HG03575 (cell line): Measurements from ENCODE around the gene SEH1L.

Experiments
- ATAC-seq: cut with Tn5 transposase; IDR thresholded peaks from one replicate; pipeline ENCODE4 v1.9.1; 2021; ENCODE audit not compliant: unreplicated experiment, insufficient number of reproducible peaks, low FRiP score; ENCODE audit errors: extremely low read depth

SEH1L gene

GRCh38 chr18:13022644-13023043 lies 74.8 kb downstream of the SEH1L start:
- ATAC-seq = no peak

DNA sequence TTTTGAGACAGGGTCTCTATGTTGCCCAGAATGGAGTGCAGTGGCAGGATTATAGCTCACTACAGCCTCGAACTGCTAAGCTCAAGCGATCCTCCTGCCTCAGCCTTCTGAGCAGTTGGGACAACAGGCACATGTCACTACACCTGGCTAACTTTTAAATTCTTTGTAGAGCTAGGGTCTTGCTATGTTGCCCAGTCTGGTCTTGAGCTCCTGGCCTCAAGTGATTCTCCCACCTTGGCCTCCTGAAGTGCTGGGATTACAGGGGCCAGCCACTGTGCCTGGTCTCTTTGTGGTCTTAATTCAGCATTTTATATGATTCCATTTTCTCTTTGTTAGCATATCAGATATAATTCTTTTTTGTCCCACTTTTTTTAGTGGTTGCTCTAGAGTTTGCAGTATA lies 77.4 kb downstream of the SEH1L start:
- no peak for ATAC-seq

- ATAC-seq = no peak
Observed at GRCh38 chr18:13026583-13027270, 78.9 kb downstream of the SEH1L start.

DNA sequence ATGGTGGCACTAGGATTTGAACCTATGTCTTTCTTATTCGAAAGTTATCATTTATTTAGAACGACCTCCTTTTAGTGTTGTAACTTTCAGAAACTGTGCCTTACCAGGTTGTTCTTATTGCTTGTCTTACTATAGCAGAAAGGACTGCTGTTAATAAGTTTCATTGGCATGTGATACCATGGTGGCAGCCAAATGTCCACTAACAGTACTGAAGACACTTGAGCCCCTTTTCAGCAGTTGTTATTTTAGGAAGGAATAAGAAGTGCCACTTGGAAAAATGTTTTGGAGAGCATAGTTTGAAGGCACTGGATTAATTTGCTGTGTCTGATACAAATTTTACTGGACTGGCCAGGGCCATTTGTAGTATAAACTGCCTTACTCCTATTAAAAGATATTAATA lies 81.1 kb downstream of the SEH1L start:
- ATAC-seq = no peak

DNA sequence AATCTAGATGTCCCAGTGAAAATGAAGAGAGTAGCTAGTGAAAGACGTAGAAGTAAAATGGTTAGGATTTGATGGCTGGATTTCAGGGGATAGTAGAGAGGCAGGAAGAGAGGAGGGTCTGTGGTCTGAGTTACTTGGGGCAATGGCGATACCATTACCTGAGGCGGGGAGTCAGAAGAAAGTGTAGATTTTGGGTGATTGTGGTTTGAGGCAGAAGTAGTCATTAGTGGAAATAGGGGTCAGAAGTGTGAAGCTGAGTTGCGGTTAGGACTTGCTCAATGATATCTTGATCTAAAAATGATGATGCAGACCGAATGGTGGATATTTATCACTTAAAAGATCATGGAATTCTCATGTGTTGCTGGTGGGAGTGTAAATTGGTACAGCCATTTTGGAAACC lies 84.4 kb downstream of the SEH1L start:
- ATAC-seq = no peak

- no peak for ATAC-seq
Observed at GRCh38 chr18:13035249-13035914, 87.6 kb downstream of the SEH1L start.

- ATAC-seq = no peak
Observed at GRCh38 chr18:13036622-13037320, 89.0 kb downstream of the SEH1L start.
